Measurements from ENCODE around the gene NUDT6.
A peak's percentile ranks its signal among the peaks of the same experiment; 100 is the strongest.
"Not testable (repeated sequence)": the region's sequence is repeated elsewhere in the genome, so short reads cannot be mapped to it uniquely, and the experiment has no call there.

The NUDT6 gene

DNA sequence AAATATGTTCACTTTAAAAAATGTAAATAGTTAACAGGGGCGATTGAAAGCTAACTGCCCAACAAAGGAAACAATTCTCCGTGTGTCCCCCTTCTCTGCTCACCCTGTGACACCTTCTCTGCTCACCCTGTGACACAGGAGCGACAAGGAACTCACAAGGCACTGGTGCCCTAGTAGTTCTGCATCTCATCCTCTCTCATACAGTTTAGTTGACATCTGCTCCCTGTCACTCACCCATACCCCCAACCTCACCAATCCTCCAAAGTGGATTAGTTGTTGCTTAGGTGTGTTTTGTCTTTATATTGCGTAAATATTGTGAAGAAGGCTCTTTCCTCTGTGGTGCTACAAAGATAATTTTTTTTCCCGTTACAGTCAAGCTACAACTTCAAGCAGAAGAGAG, 46.4 kb downstream of the NUDT6 start:
- DNase-seq (ENCODE audit: low spot score), result no peak

DNA sequence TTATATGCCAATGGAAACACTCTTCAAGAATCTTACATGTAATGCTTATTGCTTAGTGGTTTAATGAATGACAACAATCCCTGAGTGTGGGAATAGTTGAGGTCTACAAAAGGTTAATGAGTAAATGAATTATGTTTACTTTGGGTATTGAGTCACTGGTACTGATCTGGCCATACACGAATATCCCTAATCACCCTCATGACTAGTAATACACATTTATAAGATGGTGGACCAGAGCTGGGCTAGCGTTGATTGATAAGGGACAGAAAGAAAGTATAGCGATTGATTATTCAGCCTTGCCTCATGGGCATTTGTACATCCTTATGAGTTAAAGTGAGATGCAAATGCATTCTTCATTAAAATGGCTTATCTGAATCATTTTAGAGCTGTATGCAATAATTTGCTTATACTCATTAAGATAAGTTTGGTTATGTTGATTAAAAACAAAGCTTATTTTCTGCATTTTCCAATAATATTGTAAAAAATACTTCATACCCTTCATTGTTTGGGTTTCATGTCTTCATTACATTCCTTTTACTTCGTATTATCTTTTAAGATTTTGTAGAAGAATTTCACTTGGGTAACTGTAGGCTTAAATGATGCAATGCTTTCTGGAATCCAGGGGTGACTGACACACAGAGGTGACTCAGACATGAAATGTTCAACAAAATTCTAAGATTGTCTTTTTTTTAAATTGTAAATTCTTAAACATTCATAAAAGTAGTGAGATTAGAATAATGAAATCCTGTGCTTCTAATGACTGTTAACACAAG, 48.4 kb downstream of the NUDT6 start:
- no peak for DNase-seq (ENCODE audit: low spot score)

DNA sequence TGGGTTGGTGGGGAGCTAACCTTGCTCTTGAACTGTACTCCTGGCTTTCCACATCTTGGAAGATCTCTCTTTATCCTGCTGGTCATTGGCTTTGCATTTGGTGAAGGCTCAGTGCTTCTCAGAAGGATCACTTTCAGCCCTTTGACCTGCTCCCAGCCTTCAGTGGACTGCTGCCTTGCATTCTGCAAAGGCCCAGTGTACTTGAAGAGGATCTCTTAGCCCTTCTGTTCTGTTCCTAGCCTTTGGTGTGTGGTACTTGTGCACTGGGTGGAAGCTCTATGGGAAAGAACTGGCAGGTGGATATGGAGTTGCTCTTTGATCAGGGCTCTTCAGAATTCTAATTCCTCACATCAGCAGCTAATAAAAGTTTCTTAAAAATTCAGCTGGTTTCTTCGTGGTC, 49.3 kb downstream of the NUDT6 start:
- no peak for DNase-seq (ENCODE audit: low spot score)

DNA sequence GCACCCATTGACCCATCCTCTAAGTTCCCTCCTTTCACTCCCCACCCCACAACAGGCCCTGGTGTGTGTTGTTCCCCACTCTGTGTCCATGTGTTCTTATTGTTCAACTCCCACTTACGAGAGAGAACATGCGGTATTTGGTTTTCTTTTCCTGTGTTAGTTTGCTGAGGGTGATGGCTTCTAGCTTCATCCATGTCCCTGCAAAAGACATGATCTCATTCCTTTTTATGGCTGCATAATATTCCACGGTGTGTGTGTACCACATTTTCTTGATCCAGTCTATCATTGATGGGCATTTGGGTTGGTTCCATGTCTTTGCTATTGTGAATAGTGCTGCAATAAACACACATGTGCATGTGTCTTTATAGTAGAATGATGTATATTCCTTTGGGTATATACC, 54.2 kb downstream of the NUDT6 start:
- DNase-seq (ENCODE audit: low spot score), result not testable (repeated sequence)

DNA sequence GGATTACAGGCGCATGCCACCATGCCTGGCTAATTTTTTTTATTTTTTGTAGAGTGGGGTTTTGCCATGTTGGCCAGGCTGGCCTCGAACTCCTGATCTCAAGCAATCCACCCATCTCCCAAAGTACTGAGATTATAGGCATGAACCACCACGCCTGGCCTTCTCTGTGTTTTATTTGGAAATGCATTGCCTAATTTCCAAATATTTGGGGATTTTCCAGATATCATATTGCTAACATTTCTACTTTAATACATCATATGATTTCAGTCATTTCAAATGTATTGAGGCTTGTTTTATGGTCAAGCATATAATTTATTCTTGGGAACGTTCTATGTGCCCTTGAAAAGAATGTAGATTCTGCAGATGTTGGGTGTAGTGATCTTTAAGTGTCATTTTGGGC, 57.0 kb downstream of the NUDT6 start:
- DNase-seq (ENCODE audit: low spot score), result no peak

DNA sequence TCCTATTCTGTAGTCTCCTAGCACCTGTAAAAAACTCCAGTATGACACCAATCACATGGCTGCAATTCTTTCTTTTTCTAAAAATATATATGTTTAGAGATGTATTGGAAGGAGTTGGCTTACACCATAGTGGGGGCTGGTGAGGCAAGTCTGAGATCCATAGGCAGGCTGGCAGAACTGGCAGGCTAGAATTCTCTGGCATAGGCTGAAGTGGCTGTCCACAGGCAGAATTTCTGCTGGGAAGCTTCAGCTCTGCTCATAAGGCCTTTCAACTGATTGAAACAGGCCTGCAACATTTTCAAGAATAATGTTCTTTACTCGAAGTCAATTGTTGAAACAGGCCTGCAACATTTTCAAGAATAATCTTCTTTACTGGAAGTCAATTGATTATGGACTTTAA, 58.8 kb downstream of the NUDT6 start:
- no peak for DNase-seq (ENCODE audit: low spot score)

DNA sequence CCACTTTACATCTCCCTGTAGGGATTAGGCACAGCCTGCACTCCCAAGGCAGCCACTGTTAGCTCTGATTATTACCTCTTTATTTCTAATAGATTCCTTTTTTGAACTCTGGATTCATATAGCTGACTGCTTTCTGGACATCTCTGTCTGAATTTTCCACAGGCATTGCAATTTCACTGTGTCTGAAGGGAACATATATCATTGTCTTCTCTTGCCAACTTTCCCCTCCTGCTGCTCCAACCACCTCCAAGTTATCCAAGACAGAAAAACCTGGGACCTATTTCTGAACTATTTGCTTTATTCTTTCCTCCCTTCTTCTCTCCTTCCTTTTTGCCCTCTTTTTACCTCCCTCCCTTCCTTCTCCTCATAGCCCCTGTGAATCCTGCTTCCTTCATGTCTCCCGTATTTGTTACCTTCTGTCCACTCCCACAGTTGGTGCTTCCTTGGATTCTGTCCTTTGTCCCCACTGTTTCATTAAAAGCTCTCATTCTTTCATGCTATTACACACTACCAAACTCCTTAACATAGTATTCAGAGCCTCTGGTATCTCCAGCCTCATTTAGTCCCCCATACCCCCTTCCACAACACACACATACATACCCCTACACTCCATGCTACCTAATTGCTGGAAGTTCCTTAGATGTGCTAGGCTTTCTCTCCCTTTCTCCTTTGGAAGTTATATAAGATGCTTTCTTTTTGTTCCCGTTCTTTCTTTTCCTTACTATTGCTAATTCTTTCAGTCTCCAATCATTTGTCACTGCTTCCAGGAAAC, 61.0 kb downstream of the NUDT6 start:
- DNase-seq (ENCODE audit: low spot score), result no peak

DNA sequence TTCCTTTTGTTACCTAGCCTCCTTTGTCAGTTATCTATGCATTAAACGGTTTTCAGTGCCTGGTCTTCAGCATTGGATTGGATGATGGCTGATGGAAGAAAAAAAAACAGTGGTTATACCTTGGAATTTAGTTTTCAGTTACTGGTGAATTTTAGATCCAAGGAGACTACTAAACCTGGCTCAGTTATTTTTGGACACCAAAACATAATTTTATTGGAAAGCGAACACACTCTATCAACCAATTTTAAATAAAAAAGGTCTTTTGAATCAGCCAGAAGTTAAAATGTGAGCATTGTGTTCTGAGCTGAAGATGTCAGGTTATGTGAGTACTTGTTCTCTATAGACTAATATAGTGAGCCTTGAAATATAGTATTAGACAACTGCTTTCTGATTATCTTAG, 63.7 kb downstream of the NUDT6 start:
- DNase-seq (ENCODE audit: low spot score), result no peak

DNA sequence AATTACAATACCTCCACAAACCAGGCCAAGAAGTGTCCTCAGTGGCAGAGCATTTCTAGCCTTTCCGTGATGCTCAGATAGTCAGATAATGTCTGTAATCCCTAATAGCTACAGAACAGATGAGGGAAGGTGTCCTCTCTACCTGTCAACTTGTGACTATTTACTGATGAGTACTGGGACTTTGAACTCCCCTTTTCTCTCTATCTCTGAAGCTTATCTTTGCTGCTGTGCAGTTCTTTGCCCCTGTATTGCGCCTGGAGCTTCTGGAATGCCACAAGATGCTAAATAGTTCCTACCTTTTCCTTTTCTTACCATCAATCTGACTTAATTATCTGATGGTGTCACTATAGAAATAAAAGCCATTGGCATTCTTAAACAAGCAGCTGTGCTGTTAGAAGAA, 65.2 kb downstream of the NUDT6 start:
- DNase-seq (ENCODE audit: low spot score), result no peak

DNA sequence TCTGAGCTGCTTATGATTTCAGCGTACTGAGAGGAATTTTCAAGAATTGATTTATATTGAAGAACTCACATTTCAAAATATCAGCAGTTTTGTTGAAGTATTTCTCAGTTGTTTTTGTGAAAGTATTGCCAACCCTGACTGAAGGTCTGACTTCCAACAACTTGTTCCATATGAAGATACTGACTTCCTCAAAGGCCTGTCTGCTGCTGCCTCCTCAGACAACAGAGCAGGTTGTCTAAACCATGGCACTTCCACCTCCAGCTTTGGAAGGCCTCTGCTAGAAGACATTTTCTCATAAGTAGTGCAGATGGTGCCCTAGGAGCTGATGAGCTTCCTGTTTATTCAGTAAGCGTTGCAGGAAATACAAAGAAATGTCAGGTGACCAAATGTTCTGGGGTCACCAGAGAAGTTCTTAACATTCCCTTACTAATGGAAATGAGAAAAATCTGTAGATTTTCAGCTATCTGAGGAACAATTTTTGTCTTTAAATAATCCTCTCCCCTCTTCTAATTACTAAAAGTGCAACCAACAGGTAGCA, 67.0 kb downstream of the NUDT6 start:
- no peak for DNase-seq (ENCODE audit: low spot score)

DNA sequence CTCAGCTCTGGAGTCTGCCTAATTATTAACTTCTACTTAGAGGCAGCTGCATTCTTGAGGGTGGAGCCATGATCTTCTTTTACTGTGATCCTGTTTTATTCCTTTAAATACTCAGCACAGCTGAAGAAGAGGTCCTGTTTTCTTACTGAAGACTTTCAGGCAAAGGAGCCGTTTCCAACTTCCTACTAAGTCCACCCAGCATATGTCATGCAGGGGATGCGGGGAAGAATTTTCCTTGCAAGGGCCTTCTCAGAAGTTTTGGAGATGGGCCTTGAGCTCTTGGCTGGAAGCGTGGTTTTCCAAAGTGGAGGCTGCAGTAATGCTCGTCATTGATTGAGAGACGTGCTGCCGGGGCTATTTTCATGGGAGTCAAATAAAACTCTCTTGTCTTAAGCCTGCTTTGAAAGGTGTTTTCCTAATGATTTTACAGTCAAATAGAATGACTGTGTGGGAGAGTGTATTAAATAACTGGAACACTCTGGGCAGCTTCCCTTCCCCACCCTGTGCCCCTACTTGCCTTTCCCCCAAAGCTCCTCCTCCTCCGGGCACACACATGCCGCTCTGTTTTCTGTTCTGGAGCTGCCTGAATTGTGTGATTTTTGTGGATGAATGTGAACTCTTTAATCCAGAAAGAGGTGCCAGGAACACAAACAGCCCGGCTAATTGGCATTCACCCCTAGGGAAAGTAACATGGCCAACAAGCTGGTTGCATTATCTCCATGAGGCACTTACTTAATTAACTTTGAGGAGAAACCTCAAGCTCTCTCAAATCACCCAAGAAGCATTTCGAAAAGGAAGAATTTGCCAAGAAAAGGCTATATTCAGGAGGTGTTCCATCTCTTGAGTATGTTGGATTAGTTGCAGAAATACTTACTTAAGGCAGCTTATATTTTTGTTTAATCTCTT, 67.7 kb downstream of the NUDT6 start:
- peak; percentile 96 for DNase-seq (ENCODE audit: low spot score)

DNA sequence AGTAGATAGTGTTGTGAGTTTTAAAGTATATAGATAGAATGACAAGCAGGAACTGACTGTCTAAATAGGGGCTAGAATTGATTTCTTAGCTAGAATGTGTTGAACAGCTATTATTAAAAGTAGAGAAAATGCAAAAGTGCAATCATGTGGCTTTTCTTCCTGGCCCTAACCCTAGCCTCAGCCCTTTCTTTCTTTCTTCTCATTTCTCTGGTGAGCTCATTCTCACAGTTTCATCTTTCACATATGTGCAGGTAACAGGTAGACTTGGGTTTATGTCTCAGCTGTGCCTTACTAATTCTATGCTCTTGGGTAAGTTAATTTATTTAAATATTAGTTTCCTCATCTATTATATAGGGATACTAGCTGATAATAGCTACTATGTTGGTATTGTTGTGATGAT, 70.8 kb downstream of the NUDT6 start:
- DNase-seq (ENCODE audit: low spot score), result no peak

DNA sequence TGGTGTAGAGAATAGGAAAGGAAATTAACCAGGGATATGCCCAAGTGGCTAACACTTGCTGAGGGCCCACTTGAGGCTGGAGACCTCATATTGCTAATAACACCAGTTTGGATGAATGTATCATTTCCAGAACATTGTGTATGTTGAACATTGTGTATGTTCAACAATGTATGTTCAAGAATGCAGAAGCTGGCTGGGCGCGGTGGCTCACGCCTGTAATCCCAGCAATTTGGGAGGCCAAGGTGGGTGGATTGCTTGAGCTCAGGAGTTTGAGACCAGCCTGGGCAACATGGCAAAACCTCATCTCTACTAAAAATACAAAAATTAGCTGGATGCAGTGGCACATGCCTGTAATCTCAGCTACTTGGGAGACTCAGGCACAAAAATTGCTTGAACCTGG, 72.6 kb downstream of the NUDT6 start:
- DNase-seq (ENCODE audit: low spot score), result not testable (repeated sequence)

DNA sequence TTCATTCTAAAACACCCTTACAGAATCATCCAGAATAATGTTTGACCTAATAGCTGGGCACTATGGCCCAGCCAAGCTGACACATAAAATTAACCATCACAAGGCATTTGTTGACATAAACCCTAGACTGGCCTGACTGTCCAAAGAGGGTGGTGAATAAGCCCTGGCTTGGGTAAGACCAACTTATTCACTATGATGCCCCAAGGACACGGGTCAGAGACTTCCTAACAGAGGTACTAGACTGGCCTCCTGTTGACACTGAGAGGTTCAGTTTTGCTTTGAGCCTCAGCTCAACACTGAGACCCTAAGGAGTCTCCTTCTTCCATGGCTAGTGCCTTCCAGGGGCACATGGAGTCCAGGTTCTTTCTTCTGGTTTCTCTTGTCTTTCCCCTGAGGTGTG, 74.5 kb downstream of the NUDT6 start:
- no peak for DNase-seq (ENCODE audit: low spot score)

DNA sequence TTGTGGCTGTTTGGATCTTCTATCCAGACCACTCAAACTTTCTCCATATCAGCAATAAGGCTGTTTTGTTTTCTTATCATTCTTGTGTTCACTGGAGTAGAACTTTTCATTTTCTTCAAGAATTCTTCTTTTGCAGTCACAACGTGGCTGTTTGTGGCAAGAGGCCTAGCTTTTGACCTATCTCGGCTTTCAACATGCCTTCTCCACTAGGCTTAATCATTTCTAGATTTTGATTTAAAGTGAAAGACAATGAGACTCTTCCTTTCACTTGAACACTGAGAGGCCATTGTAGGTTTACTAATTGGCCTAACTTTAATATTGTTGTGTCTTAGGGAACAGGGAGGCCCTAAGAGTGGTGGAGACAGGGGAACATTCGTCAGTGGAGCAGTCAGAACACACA, 76.6 kb downstream of the NUDT6 start:
- DNase-seq (ENCODE audit: low spot score), result no peak

DNA sequence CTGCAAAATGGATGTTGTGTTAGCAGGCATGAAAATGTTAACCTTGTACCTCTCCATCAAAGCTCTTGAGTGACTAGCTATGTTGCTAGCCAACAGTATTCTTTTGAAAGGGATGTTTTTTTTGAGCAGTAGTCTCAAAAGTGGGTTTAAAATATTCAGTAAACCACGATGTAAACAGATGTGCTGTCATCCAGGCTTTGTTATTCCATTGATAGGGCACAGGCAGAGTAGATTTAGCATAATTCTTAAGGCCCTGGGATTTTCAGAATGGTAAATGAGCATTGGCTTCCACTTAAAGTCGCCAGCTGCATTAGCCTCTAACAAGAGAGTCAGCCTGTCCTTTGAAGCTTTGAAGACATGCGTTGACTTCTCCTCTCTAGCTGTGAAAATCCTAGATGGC, 77.3 kb downstream of the NUDT6 start:
- no peak for DNase-seq (ENCODE audit: low spot score)

DNA sequence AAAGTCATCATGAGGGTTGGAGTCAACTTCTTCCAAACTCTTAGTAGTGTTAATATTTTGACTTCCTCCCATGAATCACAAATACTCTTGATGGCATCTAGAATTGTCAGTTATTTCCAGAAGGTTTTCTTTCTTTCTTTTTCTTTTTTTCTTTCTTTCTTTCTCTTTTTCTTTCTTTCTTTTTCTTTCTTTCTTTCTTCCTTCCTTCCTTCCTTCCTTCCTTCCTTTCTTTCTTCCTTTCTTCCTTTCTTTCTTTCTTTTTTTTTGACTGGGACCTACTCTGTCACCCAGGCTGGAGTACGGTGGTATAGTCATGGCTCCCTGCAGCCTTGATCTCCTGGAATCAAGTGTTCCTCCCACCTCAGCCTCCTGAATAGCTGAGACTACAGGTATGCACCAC, 78.0 kb downstream of the NUDT6 start:
- DNase-seq (ENCODE audit: low spot score), result not testable (repeated sequence)

DNA sequence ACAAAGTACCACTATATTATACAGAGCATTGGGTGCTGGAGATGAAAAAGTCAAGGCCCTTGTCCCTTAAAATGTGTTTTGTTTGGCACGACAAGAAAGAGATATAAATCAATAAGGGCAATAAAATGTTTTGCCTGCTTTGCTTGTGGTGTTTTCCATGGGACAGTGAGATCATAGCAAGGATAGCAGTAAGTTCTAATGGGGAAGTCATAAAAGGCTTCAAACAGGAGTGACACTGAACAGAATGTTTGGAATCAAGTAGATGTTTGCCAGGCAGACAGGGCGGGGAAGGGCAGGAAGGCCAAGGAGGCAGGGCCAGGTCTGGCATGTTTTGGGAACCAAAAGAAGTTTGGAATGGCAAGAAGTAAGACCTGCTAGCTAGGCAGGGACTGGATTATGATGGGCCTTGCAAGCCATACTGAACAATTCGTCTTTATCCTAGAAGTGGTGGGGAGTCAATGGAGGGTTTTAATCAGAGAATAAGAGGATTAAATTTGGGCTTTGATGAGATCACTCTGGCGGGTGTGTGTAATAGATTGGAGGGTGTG, 79.3 kb downstream of the NUDT6 start:
- no peak for DNase-seq (ENCODE audit: low spot score)
